NB4 (cell line): Measurements from ENCODE around the gene KIF6.

Experiments
- DNase-seq: peaks from one replicate; pipeline ENCODE4 v3.0.0; 2010; ENCODE audit warnings: low read depth
- H3K4me3 ChIP-seq: one replicate; pipeline ENCODE4 v1.5.1; 2011; ENCODE audit warnings: mild to moderate bottlenecking, low read depth, low read length, moderate library complexity
- MAX ChIP-seq: IDR thresholded peaks from 2 replicates; pipeline ENCODE4 v1.6.1; 2011; ENCODE audit warnings: low read depth, low read length
- MYC ChIP-seq: IDR thresholded peaks from 2 replicates; pipeline ENCODE4 v1.6.1; 2011; ENCODE audit warnings: low read depth, low read length
- POLR2A ChIP-seq: IDR thresholded peaks from 2 replicates; pipeline ENCODE4 v1.6.1; 2011; ENCODE audit warnings: mild to moderate bottlenecking; ENCODE audit not compliant: insufficient read length; ENCODE audit errors: extremely low read depth
- TF ChIP-seq, protein P1 (sequence below): IDR thresholded peaks from one replicate; pipeline ENCODE4 v1.5.1; 2012; ENCODE audit warnings: low read depth, low read length

KIF6 gene

GRCh38 chr6:39310542-39310941 lies 414.7 kb downstream of the KIF6 start:
- H3K4me3 ChIP-seq: no peak overlapping the region
- no peak for TF ChIP-seq MYC
- TF ChIP-seq, protein P1, sequence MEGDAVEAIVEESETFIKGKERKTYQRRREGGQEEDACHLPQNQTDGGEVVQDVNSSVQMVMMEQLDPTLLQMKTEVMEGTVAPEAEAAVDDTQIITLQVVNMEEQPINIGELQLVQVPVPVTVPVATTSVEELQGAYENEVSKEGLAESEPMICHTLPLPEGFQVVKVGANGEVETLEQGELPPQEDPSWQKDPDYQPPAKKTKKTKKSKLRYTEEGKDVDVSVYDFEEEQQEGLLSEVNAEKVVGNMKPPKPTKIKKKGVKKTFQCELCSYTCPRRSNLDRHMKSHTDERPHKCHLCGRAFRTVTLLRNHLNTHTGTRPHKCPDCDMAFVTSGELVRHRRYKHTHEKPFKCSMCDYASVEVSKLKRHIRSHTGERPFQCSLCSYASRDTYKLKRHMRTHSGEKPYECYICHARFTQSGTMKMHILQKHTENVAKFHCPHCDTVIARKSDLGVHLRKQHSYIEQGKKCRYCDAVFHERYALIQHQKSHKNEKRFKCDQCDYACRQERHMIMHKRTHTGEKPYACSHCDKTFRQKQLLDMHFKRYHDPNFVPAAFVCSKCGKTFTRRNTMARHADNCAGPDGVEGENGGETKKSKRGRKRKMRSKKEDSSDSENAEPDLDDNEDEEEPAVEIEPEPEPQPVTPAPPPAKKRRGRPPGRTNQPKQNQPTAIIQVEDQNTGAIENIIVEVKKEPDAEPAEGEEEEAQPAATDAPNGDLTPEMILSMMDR: no peak
- no peak for TF ChIP-seq MAX
- no peak for TF ChIP-seq POLR2A
- DNase-seq: peak; percentile 71

DNA sequence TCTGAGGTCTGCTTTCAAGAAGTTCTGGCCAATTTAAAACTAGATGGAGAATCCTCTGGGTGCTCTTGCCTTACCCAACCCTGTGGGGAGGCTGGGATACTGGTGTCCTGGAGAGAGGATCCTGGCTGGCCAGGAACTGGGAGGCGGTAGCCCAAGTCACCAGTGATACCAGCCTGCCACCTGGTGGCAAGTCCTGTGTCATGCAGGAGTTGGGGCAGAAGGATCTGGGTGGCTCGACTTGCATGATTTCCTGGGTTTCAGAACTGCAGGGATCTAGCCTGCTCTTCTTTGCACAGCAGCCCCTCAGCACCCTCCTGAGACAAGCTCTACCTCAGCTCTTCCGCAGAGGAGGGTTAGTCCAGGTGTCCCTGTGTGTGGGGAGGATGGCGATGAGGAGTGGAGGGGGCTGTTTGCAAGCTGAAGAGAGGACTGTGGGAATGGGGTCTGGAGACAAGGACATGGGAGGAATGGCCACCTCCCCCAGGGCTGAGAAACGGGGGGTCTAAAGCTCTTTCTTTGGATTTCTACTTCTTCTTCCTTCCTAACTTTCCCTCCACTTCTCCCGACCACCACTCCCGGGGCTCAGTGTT lies 415.2 kb downstream of the KIF6 start:
- H3K4me3 ChIP-seq: no peak overlapping the region
- TF ChIP-seq MYC (peak; percentile 48; the same call in 1 of the 2 replicates), MAX (peak; percentile 39; the same call in 1 of the 2 replicates), POLR2A (no peak)
- TF ChIP-seq, protein P1: peak; percentile 92
- DNase-seq: peak; percentile 79

- no peak overlapping the region for H3K4me3 ChIP-seq
- TF ChIP-seq MYC (no peak), MAX (no peak), POLR2A (no peak)
- TF ChIP-seq, protein P1: no peak
- DNase-seq: no peak
Observed at GRCh38 chr6:39307462-39307861, 417.7 kb downstream of the KIF6 start.

DNA sequence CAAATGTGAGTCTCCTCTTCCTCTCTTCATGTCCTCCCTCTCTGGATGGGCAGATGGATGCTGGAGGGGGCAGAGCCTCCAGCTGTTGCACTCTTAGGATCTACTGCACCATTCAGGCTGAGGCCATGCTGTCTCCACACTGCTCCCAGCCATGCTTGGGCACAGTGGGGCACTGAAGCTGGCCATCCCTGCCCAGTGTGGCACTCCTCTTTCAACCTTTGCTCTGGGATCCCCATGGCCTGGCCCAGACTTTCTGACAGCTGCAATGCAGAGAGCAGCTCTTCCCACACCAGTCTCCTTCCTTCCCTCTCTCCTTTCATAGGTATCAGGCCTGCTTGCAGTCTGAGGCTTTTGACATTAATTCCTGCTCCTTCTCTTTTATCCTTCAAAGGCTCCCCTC lies 420.3 kb downstream of the KIF6 start:
- no peak for TF ChIP-seq MAX
- TF ChIP-seq, protein P1: no peak
- TF ChIP-seq MYC: no peak
- no peak for TF ChIP-seq POLR2A
- H3K4me3 ChIP-seq: no peak overlapping the region
- no peak for DNase-seq

- no peak for DNase-seq
- no peak for TF ChIP-seq MYC
- no peak for TF ChIP-seq MAX
- TF ChIP-seq, protein P1: no peak
- no peak for TF ChIP-seq POLR2A
- H3K4me3 ChIP-seq: no peak overlapping the region
Observed at GRCh38 chr6:39303425-39304153, 421.6 kb downstream of the KIF6 start.
